GM23338 (cell line): ENCODE measurements around the gene SEMA4D. TPM values are rescaled to one million over a fixed set of nuclear protein-coding genes. Genes with fewer than 3 reads are reported as not detected.

Experiments
- ATAC-seq: fragments of 200-7000 bp; cut with Tn5 transposase; 3 replicates; pipeline ENCODE4 v1.9.1; 2020
- DNase-seq: peaks from one replicate; pipeline ENCODE4 v3.0.0-alpha.2; 2015; ENCODE audit warnings: low spot score
- H2AFZ ChIP-seq: fragments of 200-600 bp; sonication (generic); 2 replicates; pipeline ENCODE4 v1.8.0; 2016; ENCODE audit warnings: antibody characterized with exemption, mild to moderate bottlenecking, moderate library complexity
- H3F3A ChIP-seq: fragments of 200-600 bp; sonication (generic); replicated peaks from 2 replicates; pipeline ENCODE4 v1.8.0; 2017; ENCODE audit warnings: antibody characterized with exemption, mixed run types, low read depth
- H3K27ac ChIP-seq: fragments of 200-600 bp; sonication (generic); 2 replicates; pipeline ENCODE4 v1.6.1; 2016; ENCODE audit warnings: low read depth
- H3K27me3 ChIP-seq: fragments of 200-600 bp; sonication (generic); 2 replicates; pipeline ENCODE4 v1.8.0; 2016; ENCODE audit warnings: mild to moderate bottlenecking, mixed run types, moderate library complexity; ENCODE audit not compliant: insufficient read depth
- H3K36me3 ChIP-seq: fragments of 200-600 bp; sonication (generic); 2 replicates; pipeline ENCODE4 v1.8.0; 2016; ENCODE audit warnings: mild to moderate bottlenecking; ENCODE audit not compliant: insufficient read depth
- H3K4me1 ChIP-seq: fragments of 200-600 bp; sonication (generic); 2 replicates; pipeline ENCODE4 v1.8.0; 2016; ENCODE audit warnings: mild to moderate bottlenecking, moderate library complexity; ENCODE audit not compliant: insufficient read depth
- H3K4me2 ChIP-seq: fragments of 200-600 bp; sonication (generic); 2 replicates; pipeline ENCODE4 v1.7.1; 2017; ENCODE audit warnings: mixed run types
- H3K4me3 ChIP-seq: fragments of 200-600 bp; sonication (generic); 2 replicates; pipeline ENCODE4 v1.6.1; 2016; ENCODE audit warnings: mixed run types
- H3K79me2 ChIP-seq: fragments of 200-600 bp; sonication (generic); replicated peaks from 2 replicates; pipeline ENCODE4 v1.8.0; 2017; ENCODE audit warnings: mild to moderate bottlenecking; ENCODE audit not compliant: insufficient read depth
- H3K9me2 ChIP-seq: fragments of 200-600 bp; sonication (generic); 2 replicates; pipeline ENCODE4 v1.8.0; 2017; ENCODE audit not compliant: insufficient read depth
- H4K20me1 ChIP-seq: fragments of 200-600 bp; sonication (generic); replicated peaks from 2 replicates; pipeline ENCODE4 v1.8.0; 2017; ENCODE audit warnings: mild to moderate bottlenecking; ENCODE audit not compliant: insufficient read depth
- H3K27ac Mint-ChIP-seq: 2 replicates; pipeline ENCODE4 v1.8.0; 2020; ENCODE audit warnings: inconsistent platforms, mild to moderate bottlenecking, moderate library complexity, mixed read lengths
- H3K27me3 Mint-ChIP-seq: 3 replicates; pipeline ENCODE4 v1.8.0; 2022; ENCODE audit warnings: low read depth, mild to moderate bottlenecking, moderate library complexity, mixed read lengths, inconsistent platforms; ENCODE audit not compliant: insufficient read depth, poor library complexity
- H3K36me3 Mint-ChIP-seq: 3 replicates; pipeline ENCODE4 v1.8.0; 2021; ENCODE audit warnings: low read depth, mild to moderate bottlenecking, inconsistent platforms, moderate library complexity, mixed read lengths
- H3K4me1 Mint-ChIP-seq: 3 replicates; pipeline ENCODE4 v1.8.0; 2020; ENCODE audit warnings: mild to moderate bottlenecking, inconsistent platforms, mixed read lengths
- H3K4me3 Mint-ChIP-seq: 3 replicates; pipeline ENCODE4 v1.8.0; 2021; ENCODE audit warnings: moderate library complexity, mild to moderate bottlenecking, inconsistent platforms, mixed read lengths
- H3K9me3 Mint-ChIP-seq: 3 replicates; pipeline ENCODE4 v1.8.0; 2020; ENCODE audit warnings: moderate library complexity, mild to moderate bottlenecking, inconsistent platforms, mixed read lengths
- CREB1 ChIP-seq: fragments of 250-450 bp; sonication (Bioruptor Pico); IDR thresholded peaks from 2 replicates; pipeline ENCODE4 v1.5.0; 2020; ENCODE audit warnings: low read depth, mild to moderate bottlenecking, moderate library complexity
- NANOG ChIP-seq: IDR thresholded peaks from 2 replicates; pipeline ENCODE4 v1.6.1; 2016; ENCODE audit warnings: antibody characterized with exemption, borderline replicate concordance
- POLR2AphosphoS5 ChIP-seq: IDR thresholded peaks from 2 replicates; pipeline ENCODE4 v1.6.1; 2016; ENCODE audit warnings: antibody characterized with exemption, low read depth
- ZNF331 ChIP-seq: fragments of 250-450 bp; sonication (Bioruptor Pico); IDR thresholded peaks from 2 replicates; pipeline ENCODE4 v1.5.0; 2020; ENCODE audit warnings: low read depth, mild to moderate bottlenecking, moderate library complexity
- long read RNA-seq: library from polyadenylated mRNA; unstranded; transcript quantifications from one replicate; pipeline ENCODE4 v2.0.0, GENCODE V29; 2020; ENCODE audit not compliant: unreplicated experiment
- polyA plus RNA-seq: library from polyadenylated mRNA; unstranded; fragments of >200 nt; fragmentation: Nextera tagmentation; extraction: Ambion mirVana; gene quantifications from 2 replicates; pipeline ENCODE4 v1.2.1, GENCODE V29; 2016
- total RNA-seq: library from RNA; depleted of rRNA; stranded (reverse); fragments of >200 nt; shearing (Covaris generic); gene quantifications from 2 replicates; pipeline ENCODE4 v1.2.3, GENCODE V29; 2014; rRNA removed
- TF ChIP-seq, protein P1 (sequence below): IDR thresholded peaks from 2 replicates; pipeline ENCODE4 v1.6.1; 2016; ENCODE audit warnings: antibody characterized with exemption
- TF ChIP-seq, protein P2 (sequence below): fragments of 250-450 bp; sonication (Bioruptor Pico); IDR thresholded peaks from 2 replicates; pipeline ENCODE4 v1.5.0; 2020; ENCODE audit warnings: mild to moderate bottlenecking, moderate library complexity

SEMA4D gene, protein sequence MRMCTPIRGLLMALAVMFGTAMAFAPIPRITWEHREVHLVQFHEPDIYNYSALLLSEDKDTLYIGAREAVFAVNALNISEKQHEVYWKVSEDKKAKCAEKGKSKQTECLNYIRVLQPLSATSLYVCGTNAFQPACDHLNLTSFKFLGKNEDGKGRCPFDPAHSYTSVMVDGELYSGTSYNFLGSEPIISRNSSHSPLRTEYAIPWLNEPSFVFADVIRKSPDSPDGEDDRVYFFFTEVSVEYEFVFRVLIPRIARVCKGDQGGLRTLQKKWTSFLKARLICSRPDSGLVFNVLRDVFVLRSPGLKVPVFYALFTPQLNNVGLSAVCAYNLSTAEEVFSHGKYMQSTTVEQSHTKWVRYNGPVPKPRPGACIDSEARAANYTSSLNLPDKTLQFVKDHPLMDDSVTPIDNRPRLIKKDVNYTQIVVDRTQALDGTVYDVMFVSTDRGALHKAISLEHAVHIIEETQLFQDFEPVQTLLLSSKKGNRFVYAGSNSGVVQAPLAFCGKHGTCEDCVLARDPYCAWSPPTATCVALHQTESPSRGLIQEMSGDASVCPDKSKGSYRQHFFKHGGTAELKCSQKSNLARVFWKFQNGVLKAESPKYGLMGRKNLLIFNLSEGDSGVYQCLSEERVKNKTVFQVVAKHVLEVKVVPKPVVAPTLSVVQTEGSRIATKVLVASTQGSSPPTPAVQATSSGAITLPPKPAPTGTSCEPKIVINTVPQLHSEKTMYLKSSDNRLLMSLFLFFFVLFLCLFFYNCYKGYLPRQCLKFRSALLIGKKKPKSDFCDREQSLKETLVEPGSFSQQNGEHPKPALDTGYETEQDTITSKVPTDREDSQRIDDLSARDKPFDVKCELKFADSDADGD
- total RNA-seq, result 48.0 and 63.0 TPM in 2 replicates
- polyA plus RNA-seq, result 17.1 and 19.3 TPM in 2 replicates
- long read RNA-seq, partial matches to known transcripts, result 0 of 4 reads
- long read RNA-seq, other reads (novel, unspliced or antisense), result 4 of 4 reads

DNA sequence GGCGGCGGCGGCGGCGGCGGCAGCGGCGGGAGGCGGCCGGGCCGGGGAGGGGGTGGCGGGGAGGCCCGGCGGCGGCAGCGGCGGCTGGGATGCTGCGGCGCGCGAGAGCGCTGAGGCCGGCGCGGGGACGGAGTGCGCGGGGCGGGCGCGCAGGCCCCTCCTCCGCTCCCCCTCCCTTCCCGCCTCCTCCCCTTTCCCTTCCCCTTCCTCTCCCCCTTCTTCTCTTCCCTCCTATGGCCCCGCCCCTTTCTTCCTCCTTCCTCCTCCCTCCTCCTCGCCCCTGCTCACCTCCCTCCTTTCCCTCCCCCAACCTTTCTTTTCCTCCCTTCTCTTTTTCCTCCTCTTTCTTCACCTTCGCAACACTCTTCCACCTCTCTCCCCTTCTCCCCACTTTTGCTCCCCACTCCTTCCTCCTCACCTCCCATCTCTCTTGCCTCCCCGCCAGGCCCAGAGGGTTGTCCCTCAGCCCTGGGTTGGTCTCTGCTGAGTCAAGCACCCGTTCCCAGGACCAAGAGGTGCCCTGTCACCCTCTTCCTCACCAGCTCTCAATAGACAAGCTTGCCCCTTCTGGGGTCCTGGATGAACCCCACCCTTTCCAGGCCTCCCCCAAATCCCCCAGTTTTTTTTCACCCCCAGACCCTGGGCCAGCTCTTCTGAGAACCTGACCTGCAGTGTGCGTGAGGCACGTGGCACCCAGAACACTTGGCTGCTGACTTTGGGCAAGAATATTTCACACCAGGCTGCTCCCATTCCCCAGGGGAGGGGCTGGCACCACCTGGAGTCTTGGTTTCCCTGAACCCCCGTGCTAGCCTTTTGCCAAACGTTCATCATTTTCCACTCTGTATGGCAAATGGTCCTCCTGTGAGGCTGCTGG is at the start of gene SEMA4D:
TSS of gene SEMA4D (minus strand) at position 136 of the 874 bp plus-strand sequence. CDS start 92,657 bp downstream, outside the sequence.
- no peaks in the 10 kb centered on the region for H3K27me3 ChIP-seq
- no peaks in the 10 kb centered on the region for H3K9me2 ChIP-seq
- H2AFZ ChIP-seq, result peak within 1 kb of the TSS; percentile 97
- H3K27ac ChIP-seq, result peak within 1 kb of the TSS; percentile 79
- peaks cover 57% of the 10 kb centered on the region for H3K4me1 Mint-ChIP-seq
- TF ChIP-seq, protein P1, sequence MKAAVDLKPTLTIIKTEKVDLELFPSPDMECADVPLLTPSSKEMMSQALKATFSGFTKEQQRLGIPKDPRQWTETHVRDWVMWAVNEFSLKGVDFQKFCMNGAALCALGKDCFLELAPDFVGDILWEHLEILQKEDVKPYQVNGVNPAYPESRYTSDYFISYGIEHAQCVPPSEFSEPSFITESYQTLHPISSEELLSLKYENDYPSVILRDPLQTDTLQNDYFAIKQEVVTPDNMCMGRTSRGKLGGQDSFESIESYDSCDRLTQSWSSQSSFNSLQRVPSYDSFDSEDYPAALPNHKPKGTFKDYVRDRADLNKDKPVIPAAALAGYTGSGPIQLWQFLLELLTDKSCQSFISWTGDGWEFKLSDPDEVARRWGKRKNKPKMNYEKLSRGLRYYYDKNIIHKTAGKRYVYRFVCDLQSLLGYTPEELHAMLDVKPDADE, result no peak
- TF ChIP-seq ZNF331 (CRISPR knock-in tag), result no peak
- no peak for TF ChIP-seq NANOG
- TF ChIP-seq, protein P2, sequence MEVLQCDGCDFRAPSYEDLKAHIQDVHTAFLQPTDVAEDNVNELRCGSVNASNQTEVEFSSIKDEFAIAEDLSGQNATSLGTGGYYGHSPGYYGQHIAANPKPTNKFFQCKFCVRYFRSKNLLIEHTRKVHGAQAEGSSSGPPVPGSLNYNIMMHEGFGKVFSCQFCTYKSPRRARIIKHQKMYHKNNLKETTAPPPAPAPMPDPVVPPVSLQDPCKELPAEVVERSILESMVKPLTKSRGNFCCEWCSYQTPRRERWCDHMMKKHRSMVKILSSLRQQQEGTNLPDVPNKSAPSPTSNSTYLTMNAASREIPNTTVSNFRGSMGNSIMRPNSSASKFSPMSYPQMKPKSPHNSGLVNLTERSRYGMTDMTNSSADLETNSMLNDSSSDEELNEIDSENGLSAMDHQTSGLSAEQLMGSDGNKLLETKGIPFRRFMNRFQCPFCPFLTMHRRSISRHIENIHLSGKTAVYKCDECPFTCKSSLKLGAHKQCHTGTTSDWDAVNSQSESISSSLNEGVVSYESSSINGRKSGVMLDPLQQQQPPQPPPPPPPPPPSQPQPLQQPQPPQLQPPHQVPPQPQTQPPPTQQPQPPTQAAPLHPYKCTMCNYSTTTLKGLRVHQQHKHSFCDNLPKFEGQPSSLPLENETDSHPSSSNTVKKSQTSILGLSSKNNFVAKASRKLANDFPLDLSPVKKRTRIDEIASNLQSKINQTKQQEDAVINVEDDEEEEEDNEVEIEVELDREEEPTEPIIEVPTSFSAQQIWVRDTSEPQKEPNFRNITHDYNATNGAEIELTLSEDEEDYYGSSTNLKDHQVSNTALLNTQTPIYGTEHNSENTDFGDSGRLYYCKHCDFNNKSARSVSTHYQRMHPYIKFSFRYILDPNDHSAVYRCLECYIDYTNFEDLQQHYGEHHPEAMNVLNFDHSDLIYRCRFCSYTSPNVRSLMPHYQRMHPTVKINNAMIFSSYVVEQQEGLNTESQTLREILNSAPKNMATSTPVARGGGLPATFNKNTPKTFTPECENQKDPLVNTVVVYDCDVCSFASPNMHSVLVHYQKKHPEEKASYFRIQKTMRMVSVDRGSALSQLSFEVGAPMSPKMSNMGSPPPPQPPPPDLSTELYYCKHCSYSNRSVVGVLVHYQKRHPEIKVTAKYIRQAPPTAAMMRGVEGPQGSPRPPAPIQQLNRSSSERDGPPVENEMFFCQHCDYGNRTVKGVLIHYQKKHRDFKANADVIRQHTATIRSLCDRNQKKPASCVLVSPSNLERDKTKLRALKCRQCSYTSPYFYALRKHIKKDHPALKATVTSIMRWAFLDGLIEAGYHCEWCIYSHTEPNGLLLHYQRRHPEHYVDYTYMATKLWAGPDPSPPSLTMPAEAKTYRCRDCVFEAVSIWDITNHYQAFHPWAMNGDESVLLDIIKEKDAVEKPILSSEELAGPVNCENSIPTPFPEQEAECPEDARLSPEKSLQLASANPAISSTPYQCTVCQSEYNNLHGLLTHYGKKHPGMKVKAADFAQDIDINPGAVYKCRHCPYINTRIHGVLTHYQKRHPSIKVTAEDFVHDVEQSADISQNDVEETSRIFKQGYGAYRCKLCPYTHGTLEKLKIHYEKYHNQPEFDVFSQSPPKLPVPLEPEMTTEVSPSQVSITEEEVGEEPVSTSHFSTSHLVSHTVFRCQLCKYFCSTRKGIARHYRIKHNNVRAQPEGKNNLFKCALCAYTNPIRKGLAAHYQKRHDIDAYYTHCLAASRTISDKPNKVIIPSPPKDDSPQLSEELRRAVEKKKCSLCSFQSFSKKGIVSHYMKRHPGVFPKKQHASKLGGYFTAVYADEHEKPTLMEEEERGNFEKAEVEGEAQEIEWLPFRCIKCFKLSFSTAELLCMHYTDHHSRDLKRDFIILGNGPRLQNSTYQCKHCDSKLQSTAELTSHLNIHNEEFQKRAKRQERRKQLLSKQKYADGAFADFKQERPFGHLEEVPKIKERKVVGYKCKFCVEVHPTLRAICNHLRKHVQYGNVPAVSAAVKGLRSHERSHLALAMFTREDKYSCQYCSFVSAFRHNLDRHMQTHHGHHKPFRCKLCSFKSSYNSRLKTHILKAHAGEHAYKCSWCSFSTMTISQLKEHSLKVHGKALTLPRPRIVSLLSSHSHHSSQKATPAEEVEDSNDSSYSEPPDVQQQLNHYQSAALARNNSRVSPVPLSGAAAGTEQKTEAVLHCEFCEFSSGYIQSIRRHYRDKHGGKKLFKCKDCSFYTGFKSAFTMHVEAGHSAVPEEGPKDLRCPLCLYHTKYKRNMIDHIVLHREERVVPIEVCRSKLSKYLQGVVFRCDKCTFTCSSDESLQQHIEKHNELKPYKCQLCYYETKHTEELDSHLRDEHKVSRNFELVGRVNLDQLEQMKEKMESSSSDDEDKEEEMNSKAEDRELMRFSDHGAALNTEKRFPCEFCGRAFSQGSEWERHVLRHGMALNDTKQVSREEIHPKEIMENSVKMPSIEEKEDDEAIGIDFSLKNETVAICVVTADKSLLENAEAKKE (CRISPR knock-in tag), result no peak
- peak; percentile 57 for TF ChIP-seq POLR2AphosphoS5
- TF ChIP-seq CREB1 (CRISPR knock-in tag), result no peak
- H3K36me3 Mint-ChIP-seq, result no peaks in the 10 kb centered on the region
- peak; percentile 13 for ATAC-seq
- H3K4me3 Mint-ChIP-seq, result peak within 1 kb of the TSS; percentile 83
- peaks cover 28% of the 10 kb centered on the region for H4K20me1 ChIP-seq
- H3K27me3 Mint-ChIP-seq, result peaks cover 13% of the 10 kb centered on the region
- DNase-seq, result peak; percentile 95
- no peaks in the 10 kb centered on the region for H3F3A ChIP-seq
- peaks cover 49% of the 10 kb centered on the region for H3K4me1 ChIP-seq
- H3K27ac Mint-ChIP-seq, result peak within 1 kb of the TSS; percentile 79
- no peaks in the 10 kb centered on the region for H3K9me3 Mint-ChIP-seq
- peaks cover 41% of the 10 kb centered on the region for H3K79me2 ChIP-seq
- peak within 1 kb of the TSS; percentile 85 for H3K4me3 ChIP-seq
- no peaks in the 10 kb centered on the region for H3K36me3 ChIP-seq
- H3K4me2 ChIP-seq, result peak within 1 kb of the TSS; percentile 96
